Right atrium auricular region (tissue), 2 donors: ENCODE measurements around the gene KCNMB3. TPM values are rescaled to one million over a fixed set of nuclear protein-coding genes. Genes with fewer than 3 reads are reported as not detected.
"Not testable (repeated sequence)": the region's sequence is repeated elsewhere in the genome, so short reads cannot be mapped to it uniquely, and the experiment has no call there.

ENCODE experiments used
- DNase-seq: peaks from one replicate; pipeline ENCODE4 v3.0.0-alpha.2; 2019; ENCODE audit warnings: low spot score
- H3K27ac ChIP-seq, 2 donors: fragments of 200-600 bp; sonication (generic); 1 replicate in 1 of 2; 2 replicates in 1 of 2; pipeline ENCODE4 v1.5.1; 2016 to 2019
- H3K27me3 ChIP-seq, 2 donors: fragments of 200-600 bp; sonication (generic); one replicate each; pipeline versions ENCODE4 v1.5.1 to v1.6.0; 2017 to 2019
- H3K36me3 ChIP-seq: fragments of 200-600 bp; sonication (generic); one replicate; pipeline ENCODE4 v1.5.1; 2016
- H3K4me1 ChIP-seq, 2 donors: fragments of 200-600 bp; sonication (generic); one replicate each; pipeline versions ENCODE4 v1.5.1 to v1.6.0; 2017 to 2019
- H3K4me3 ChIP-seq, 2 donors: fragments of 200-600 bp; sonication (generic); 1 replicate in 1 of 2; 2 replicates in 1 of 2; pipeline ENCODE4 v1.5.1; 2017 to 2019; ENCODE audit warnings: mild to moderate bottlenecking in 1 of 2, moderate library complexity in 1 of 2
- H3K9me3 ChIP-seq, 2 donors: fragments of 200-600 bp; sonication (generic); one replicate each; pipeline ENCODE4 v1.5.1; 2019
- total RNA-seq, 2 donors: library from RNA; depleted of rRNA; stranded (reverse); fragments of >200 nt; gene quantifications; one replicate each; pipeline ENCODE4 v1.1.0, GENCODE V29; 2016
- TF ChIP-seq, protein P1 (sequence below), 2 donors: fragments of 200-600 bp; sonication (generic); IDR thresholded peaks; one replicate each; pipeline ENCODE4 v1.5.1; 2019; ENCODE audit warnings: antibody characterized with exemption in 2 of 2

Gene KCNMB3
- total RNA-seq, 2 donors from 2014 or later: 1.1 to 1.6 TPM

DNA sequence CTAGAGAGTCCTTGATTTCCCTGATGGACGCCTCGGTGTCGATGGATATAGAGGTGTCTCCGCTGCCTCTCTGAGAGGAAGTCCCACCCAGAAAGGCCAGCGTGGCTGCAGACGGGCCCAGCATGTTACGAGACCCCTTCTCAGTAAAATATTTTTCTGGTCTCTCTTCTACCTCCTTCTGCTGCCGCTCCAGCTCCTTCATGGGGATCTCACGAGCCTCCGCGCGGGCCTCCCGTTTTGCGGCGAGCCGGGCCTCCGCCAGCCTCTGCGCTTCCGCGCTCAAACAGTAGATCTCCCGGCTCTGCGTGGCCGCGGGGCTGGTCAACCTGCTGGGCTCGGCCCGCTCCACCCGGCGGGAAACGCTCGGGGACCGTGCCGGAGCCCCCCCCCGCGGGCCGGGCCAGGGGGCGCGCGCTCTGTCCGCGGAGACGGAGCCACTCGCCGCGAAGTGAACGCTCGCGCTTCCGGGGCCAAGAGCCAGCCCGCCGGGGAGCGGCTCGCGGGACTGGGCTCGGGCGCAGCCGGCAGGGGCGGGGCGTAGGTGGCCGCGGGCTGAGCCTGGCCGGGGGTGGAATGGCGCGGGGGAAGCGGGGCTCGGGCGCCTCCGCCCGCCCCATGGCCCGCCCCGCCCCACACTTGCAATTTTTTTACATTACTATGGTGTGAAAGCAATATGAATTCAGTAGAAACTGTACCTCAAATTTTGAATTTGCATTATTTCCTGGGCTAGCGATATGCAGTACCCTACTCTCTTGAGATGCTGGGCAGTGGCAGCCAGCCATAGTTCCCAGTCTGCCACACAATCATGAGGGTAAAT lies 10.2 kb upstream of the KCNMB3 start:
- DNase-seq: peak; percentile 60
- H3K36me3 ChIP-seq: no peaks in the 10 kb centered on the region
- peak overlapping the region; percentile 78 to 79 for H3K4me3 ChIP-seq
- H3K27me3 ChIP-seq: no peaks in the 10 kb centered on the region
- H3K9me3 ChIP-seq: no peaks in the 10 kb centered on the region
- peak overlapping the region; percentile 82 to 84 for H3K27ac ChIP-seq
- TF ChIP-seq, protein P1, sequence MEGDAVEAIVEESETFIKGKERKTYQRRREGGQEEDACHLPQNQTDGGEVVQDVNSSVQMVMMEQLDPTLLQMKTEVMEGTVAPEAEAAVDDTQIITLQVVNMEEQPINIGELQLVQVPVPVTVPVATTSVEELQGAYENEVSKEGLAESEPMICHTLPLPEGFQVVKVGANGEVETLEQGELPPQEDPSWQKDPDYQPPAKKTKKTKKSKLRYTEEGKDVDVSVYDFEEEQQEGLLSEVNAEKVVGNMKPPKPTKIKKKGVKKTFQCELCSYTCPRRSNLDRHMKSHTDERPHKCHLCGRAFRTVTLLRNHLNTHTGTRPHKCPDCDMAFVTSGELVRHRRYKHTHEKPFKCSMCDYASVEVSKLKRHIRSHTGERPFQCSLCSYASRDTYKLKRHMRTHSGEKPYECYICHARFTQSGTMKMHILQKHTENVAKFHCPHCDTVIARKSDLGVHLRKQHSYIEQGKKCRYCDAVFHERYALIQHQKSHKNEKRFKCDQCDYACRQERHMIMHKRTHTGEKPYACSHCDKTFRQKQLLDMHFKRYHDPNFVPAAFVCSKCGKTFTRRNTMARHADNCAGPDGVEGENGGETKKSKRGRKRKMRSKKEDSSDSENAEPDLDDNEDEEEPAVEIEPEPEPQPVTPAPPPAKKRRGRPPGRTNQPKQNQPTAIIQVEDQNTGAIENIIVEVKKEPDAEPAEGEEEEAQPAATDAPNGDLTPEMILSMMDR (IDR thresholded peaks at IDR 0.05): peak in 1 of 2 donors; percentile 26
- no peaks in the 10 kb centered on the region for H3K4me1 ChIP-seq

DNA sequence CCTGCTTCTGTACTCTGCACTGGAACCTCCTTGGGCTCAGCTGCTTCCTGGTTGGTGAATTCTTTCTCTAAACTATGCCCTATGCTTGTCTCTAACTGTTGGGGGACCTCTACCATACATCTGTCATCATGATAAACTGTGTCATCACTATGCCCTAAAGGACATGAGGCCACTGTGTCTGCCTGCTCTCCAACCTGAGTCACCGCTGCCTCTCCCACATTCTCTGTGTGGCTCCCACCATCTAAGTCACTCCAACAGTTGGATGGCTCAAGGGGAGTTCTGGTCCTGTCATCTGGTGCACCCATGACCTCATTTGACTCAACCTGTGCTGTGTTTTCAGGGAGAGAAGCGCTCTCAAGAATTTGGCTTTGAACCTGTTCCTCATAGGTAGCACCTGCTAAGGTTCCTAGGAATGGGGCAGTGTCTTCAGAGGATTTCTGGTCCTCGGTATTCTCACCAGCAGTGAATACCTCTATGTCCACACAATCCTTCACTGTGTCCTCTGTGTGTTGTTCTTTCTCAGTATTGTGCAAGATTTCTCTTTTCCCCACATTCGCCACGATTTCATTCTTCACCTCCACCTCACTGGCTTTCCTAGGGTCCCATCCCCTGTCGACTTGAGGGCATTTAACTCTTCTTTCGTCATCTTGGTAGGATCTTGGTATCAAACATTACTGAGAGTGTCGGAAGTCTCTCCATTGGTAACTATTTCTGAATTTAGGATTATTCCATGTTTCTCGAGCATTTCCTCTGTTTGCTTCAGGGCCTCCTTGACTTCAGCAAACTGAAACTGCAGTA lies 9.2 kb upstream of the KCNMB3 start:
- H3K27ac ChIP-seq, H3K27me3 ChIP-seq: not testable (repeated sequence)
- peak overlapping the region; percentile 78 to 79 for H3K4me3 ChIP-seq

DNA sequence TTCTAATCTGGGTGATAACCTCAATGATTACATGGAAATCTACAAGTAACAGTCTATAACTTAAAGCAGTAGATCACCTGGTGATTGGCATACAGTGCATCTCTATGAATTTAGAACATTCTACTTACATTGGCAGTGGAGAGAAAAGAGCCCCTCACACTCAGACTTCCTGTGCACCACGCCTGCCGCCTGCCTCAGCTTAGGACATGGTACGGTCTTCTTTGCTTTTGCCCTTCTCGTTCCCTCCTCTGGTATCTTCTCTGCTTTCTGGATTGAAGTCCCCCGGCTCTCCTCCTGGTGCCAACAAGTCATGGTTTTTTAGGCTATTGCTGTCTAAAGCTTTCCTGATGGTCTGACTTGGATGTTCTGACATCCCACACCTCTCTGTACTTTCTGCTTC lies 7.9 kb upstream of the KCNMB3 start:
- Histone ChIP-seq H3K27ac (no peak overlapping the region), H3K4me1 (no peaks in the 10 kb centered on the region), H3K4me3 (no peak overlapping the region), H3K27me3 (no peaks in the 10 kb centered on the region), H3K36me3 (no peaks in the 10 kb centered on the region), H3K9me3 (no peaks in the 10 kb centered on the region)
- TF ChIP-seq, protein P1 (IDR thresholded peaks at IDR 0.05): no peak
- no peak for DNase-seq

More for the DNA sequence above, 9.2 kb upstream of the KCNMB3 start:
- H3K9me3 ChIP-seq, DNase-seq, H3K36me3 ChIP-seq, H3K4me1 ChIP-seq: not testable (repeated sequence)

DNA sequence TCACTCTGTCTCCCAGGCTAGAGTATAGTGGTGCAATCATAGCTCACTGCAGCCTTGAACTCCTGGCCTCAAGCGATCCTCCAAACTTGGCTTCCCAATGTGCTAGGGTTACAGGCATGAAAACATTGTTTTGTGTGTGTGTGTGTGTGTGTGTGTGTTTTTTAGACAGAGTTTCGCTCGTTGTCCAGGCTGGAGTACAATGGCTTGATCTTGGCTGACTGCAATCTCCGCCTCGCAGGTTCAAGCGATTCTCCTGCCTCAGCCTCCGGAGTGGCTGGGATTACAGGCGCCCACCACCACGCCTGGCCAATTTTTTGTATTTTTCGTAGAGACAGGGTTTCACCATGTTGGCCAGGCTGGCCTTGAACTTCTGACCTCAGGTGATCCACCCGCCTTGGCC lies 6.8 kb upstream of the KCNMB3 start:
- H3K4me1 ChIP-seq, H3K27me3 ChIP-seq, H3K4me3 ChIP-seq, H3K27ac ChIP-seq, DNase-seq, H3K9me3 ChIP-seq, H3K36me3 ChIP-seq: not testable (repeated sequence)

DNA sequence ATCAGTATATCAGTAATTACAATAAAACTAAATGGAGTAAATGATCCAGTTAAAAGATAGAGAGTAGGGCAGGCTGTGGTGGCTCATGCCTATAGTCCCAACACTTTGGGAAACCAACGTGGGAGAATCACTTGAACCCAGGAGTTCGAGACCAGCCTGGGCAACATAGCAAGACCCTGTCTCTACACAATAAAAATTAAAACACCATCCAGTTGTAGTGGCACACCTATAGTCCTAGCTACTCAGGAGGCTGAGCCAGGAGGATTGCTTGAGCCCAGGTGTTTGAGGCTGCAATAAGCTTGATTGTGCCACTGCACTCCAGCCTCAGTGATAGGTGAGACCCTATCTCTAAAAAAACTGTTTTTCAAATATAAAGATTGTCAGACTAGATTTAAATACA lies 5.9 kb upstream of the KCNMB3 start:
- Histone ChIP-seq H3K27ac (no peak overlapping the region), H3K36me3 (no peaks in the 10 kb centered on the region), H3K9me3 (no peaks in the 10 kb centered on the region), H3K4me1 (no peaks in the 10 kb centered on the region), H3K4me3 (no peak overlapping the region), H3K27me3 (no peaks in the 10 kb centered on the region)
- no peak for DNase-seq
- TF ChIP-seq, protein P1 (IDR thresholded peaks at IDR 0.05): no peak

DNA sequence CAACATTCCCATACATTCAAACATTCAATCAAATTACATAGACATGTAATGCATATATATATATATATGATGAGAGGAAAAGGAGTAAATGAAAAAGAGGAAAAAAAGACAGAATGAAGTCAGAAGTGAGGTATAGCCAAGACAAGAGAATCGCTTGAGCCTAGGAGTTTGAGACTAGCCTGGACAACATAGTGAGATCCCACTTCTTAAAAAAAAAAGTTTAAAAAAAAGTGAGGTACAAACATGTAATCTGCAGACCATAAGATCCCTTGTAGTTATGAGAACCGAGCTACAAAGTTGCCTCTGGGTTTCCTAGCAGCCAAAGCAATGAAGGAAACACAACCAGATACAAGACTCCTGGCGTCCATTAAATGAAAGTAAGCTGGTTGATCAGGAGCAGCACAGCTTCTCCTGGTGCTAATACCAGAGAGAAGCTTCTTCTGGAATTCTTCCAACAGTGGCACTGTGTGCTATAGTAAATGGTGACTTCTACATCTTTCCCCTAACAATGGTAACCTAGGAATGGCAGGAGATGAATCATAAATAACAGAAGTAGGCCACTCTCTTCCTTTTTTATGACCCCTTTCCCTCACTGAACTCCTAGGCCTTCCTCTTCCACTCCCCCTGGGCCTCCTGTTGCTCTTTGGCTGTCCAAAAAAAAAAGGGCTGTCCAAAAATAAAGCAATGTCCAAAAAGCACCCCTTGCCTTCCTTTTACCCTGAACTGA lies 3.5 kb downstream of the KCNMB3 start:
- H3K4me3 ChIP-seq: no peak overlapping the region
- no peak overlapping the region for H3K27ac ChIP-seq
- DNase-seq: no peak
- no peaks in the 10 kb centered on the region for H3K4me1 ChIP-seq
- peaks cover 5% of the 10 kb centered on the region for H3K36me3 ChIP-seq
- no peaks in the 10 kb centered on the region for H3K27me3 ChIP-seq
- no peaks in the 10 kb centered on the region for H3K9me3 ChIP-seq
- TF ChIP-seq, protein P1 (IDR thresholded peaks at IDR 0.05): no peak
